ENCODE data around the gene JAZF1.

The JAZF1 gene

DNA sequence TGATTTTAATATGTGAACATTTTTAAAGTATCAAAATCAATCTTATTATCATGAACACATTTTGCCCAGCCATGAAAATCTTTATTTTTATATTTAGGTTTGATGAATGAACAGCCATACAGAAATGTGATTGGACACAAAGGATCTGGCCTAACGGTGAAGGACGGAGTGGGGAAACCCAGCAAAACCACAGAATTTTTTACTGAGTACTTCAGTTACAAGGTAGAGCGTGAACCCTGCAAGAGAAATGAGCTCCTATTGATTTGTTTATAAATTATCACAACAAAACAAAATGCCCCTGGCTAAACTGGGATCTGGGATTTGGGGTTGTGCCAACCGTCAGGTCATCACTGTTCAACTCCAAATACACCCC lies 118.8 kb downstream of the JAZF1 start:
- no peak overlapping the region for H2BK12ac ChIP-seq (ENCODE audit: low read length)
- no peaks in the 10 kb centered on the region for H3K4me1 ChIP-seq (ENCODE audit: control insufficient read depth in 2 of 2, insufficient read depth in 1 of 2, low read depth in 1 of 2, low read length in 2 of 2)
- H3K4me2 ChIP-seq (ENCODE audit: insufficient read depth, low read length, poor library complexity, severe bottlenecking), result no peak overlapping the region
- no peak overlapping the region for H2BK5ac ChIP-seq (ENCODE audit: low read length)
- no peak for DNase-seq (ENCODE audit: low spot score)
- H3K27me3 ChIP-seq (ENCODE audit: control insufficient read depth in 3 of 3, insufficient read depth in 3 of 3, low read depth in 1 of 3, low read length in 3 of 3), result peaks cover 0 to 3% (median 0%) of the 10 kb centered on the region in 3 experiments
- WGBS, 2 donors (ENCODE audit: extremely low coverage in 2 of 2, insufficient read length in 2 of 2, insufficient replicate concordance in 1 of 2), result no CpG with 5 or more reads among the region's 4 CpGs
- H3K23ac ChIP-seq (ENCODE audit: low read depth, low read length, poor library complexity), result no peak overlapping the region
- no peak overlapping the region for H4K8ac ChIP-seq (ENCODE audit: low read depth, low read length)
- H2BK15ac ChIP-seq (ENCODE audit: low read length), result no peak overlapping the region
- no peak overlapping the region for H2BK120ac ChIP-seq (ENCODE audit: low read depth, low read length)
- no peak overlapping the region for H4K91ac ChIP-seq (ENCODE audit: low read depth, low read length, poor library complexity)
- no peaks in the 10 kb centered on the region for H3K79me1 ChIP-seq (ENCODE audit: low read depth, low read length)
- H3K4me3 ChIP-seq (ENCODE audit: low read length in 2 of 2), result no peak overlapping the region
- no peak overlapping the region for H3K18ac ChIP-seq (ENCODE audit: low read length)
- H3K9me3 ChIP-seq (replicated peaks in 1 of 2; ENCODE audit: control insufficient read depth in 2 of 2, insufficient read depth in 1 of 2, low read depth in 1 of 2, low read length in 2 of 2), result no peaks in the 10 kb centered on the region
- no peak overlapping the region for H2AK5ac ChIP-seq (ENCODE audit: low read depth, low read length)
- H2AFZ ChIP-seq (ENCODE audit: low read length), result no peak overlapping the region
- H3K14ac ChIP-seq (ENCODE audit: low read length), result no peak overlapping the region
- no peaks in the 10 kb centered on the region for H3K36me3 ChIP-seq (replicated peaks in 1 of 2; ENCODE audit: control insufficient read depth in 2 of 2, insufficient read depth in 2 of 2, low read length in 2 of 2)
- H3K9ac ChIP-seq (ENCODE audit: low read depth, low read length, poor library complexity), result no peak overlapping the region
- H3K4ac ChIP-seq (ENCODE audit: low read length), result no peak overlapping the region
- H3K27ac ChIP-seq (replicated peaks; ENCODE audit: low read length), result no peak overlapping the region

- no peak overlapping the region for H2AK5ac ChIP-seq (ENCODE audit: low read depth, low read length)
- peaks cover 0 to 3% (median 0%) of the 10 kb centered on the region in 3 experiments for H3K27me3 ChIP-seq (ENCODE audit: control insufficient read depth in 3 of 3, insufficient read depth in 3 of 3, low read depth in 1 of 3, low read length in 3 of 3)
- H3K4me3 ChIP-seq (ENCODE audit: low read length in 2 of 2), result no peak overlapping the region
- no peak overlapping the region for H4K91ac ChIP-seq (ENCODE audit: low read depth, low read length, poor library complexity)
- H3K9ac ChIP-seq (ENCODE audit: low read depth, low read length, poor library complexity), result no peak overlapping the region
- no peak overlapping the region for H2BK5ac ChIP-seq (ENCODE audit: low read length)
- no peak overlapping the region for H2BK15ac ChIP-seq (ENCODE audit: low read length)
- no peaks in the 10 kb centered on the region for H3K79me1 ChIP-seq (ENCODE audit: low read depth, low read length)
- no peak overlapping the region for H3K23ac ChIP-seq (ENCODE audit: low read depth, low read length, poor library complexity)
- H2BK120ac ChIP-seq (ENCODE audit: low read depth, low read length), result no peak overlapping the region
- DNase-seq (ENCODE audit: low spot score), result no peak
- H3K4me2 ChIP-seq (ENCODE audit: insufficient read depth, low read length, poor library complexity, severe bottlenecking), result no peak overlapping the region
- no peak overlapping the region for H3K4ac ChIP-seq (ENCODE audit: low read length)
- H4K8ac ChIP-seq (ENCODE audit: low read depth, low read length), result no peak overlapping the region
- no peaks in the 10 kb centered on the region for H3K36me3 ChIP-seq (replicated peaks in 1 of 2; ENCODE audit: control insufficient read depth in 2 of 2, insufficient read depth in 2 of 2, low read length in 2 of 2)
- H3K4me1 ChIP-seq (ENCODE audit: control insufficient read depth in 2 of 2, insufficient read depth in 1 of 2, low read depth in 1 of 2, low read length in 2 of 2), result no peaks in the 10 kb centered on the region
- no peaks in the 10 kb centered on the region for H3K9me3 ChIP-seq (replicated peaks in 1 of 2; ENCODE audit: control insufficient read depth in 2 of 2, insufficient read depth in 1 of 2, low read depth in 1 of 2, low read length in 2 of 2)
- H2BK12ac ChIP-seq (ENCODE audit: low read length), result no peak overlapping the region
- no peak overlapping the region for H2AFZ ChIP-seq (ENCODE audit: low read length)
- no CpG with 5 or more reads among the region's 1 CpG for WGBS, 2 donors (ENCODE audit: extremely low coverage in 2 of 2, insufficient read length in 2 of 2, insufficient replicate concordance in 1 of 2)
- H3K27ac ChIP-seq (replicated peaks; ENCODE audit: low read length), result no peak overlapping the region
- no peak overlapping the region for H3K18ac ChIP-seq (ENCODE audit: low read length)
- H3K14ac ChIP-seq (ENCODE audit: low read length), result no peak overlapping the region
Observed at GRCh38 chr7:28060371-28060950, 120.1 kb downstream of the JAZF1 start.

DNA sequence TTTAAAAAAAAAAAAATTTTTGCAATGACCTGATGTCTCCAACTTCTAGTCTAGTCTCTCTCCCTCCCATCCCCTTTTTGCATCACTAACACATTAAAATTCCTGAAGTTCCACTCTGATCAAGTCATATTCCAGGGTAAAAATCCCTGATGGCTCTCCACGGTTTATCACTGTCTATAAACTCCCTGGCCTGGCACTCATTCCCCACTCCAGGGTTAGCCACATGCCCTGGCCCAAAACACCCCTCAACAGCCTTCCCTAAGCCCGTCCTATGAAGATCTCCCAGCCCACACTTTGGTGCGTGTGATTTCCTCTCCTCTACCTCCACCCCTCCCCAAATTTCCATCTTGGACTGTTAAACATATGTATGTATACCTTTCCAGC lies 125.4 kb downstream of the JAZF1 start:
- Histone ChIP-seq H4K8ac (ENCODE audit: low read depth, low read length) (no peak overlapping the region), H2BK5ac (ENCODE audit: low read length) (no peak overlapping the region), H3K79me1 (ENCODE audit: low read depth, low read length) (no peaks in the 10 kb centered on the region), H3K4me3 (ENCODE audit: low read length in 2 of 2) (no peak overlapping the region), H2AFZ (ENCODE audit: low read length) (no peak overlapping the region), H3K27ac (replicated peaks; ENCODE audit: low read length) (no peak overlapping the region), H3K4me1 (ENCODE audit: control insufficient read depth in 2 of 2, insufficient read depth in 1 of 2, low read depth in 1 of 2, low read length in 2 of 2) (no peaks in the 10 kb centered on the region), H3K18ac (ENCODE audit: low read length) (no peak overlapping the region), H3K4me2 (ENCODE audit: insufficient read depth, low read length, poor library complexity, severe bottlenecking) (no peak overlapping the region), H2AK5ac (ENCODE audit: low read depth, low read length) (no peak overlapping the region), H2BK12ac (ENCODE audit: low read length) (no peak overlapping the region), H3K4ac (ENCODE audit: low read length) (no peak overlapping the region), H3K14ac (ENCODE audit: low read length) (no peak overlapping the region), H3K9me3 (replicated peaks in 1 of 2; ENCODE audit: control insufficient read depth in 2 of 2, insufficient read depth in 1 of 2, low read depth in 1 of 2, low read length in 2 of 2) (no peaks in the 10 kb centered on the region), H2BK15ac (ENCODE audit: low read length) (no peak overlapping the region), H3K23ac (ENCODE audit: low read depth, low read length, poor library complexity) (no peak overlapping the region), H3K36me3 (replicated peaks in 1 of 2; ENCODE audit: control insufficient read depth in 2 of 2, insufficient read depth in 2 of 2, low read length in 2 of 2) (no peaks in the 10 kb centered on the region), H4K91ac (ENCODE audit: low read depth, low read length, poor library complexity) (no peak overlapping the region), H3K9ac (ENCODE audit: low read depth, low read length, poor library complexity) (no peak overlapping the region), H3K27me3 (ENCODE audit: control insufficient read depth in 3 of 3, insufficient read depth in 3 of 3, low read depth in 1 of 3, low read length in 3 of 3) (peaks cover 0 to 2% (median 0%) of the 10 kb centered on the region in 3 experiments), H2BK120ac (ENCODE audit: low read depth, low read length) (no peak overlapping the region)
- DNase-seq (ENCODE audit: low spot score), result no peak
- no CpG with 5 or more reads among the region's 3 CpGs for WGBS, 2 donors (ENCODE audit: extremely low coverage in 2 of 2, insufficient read length in 2 of 2, insufficient replicate concordance in 1 of 2)

DNA sequence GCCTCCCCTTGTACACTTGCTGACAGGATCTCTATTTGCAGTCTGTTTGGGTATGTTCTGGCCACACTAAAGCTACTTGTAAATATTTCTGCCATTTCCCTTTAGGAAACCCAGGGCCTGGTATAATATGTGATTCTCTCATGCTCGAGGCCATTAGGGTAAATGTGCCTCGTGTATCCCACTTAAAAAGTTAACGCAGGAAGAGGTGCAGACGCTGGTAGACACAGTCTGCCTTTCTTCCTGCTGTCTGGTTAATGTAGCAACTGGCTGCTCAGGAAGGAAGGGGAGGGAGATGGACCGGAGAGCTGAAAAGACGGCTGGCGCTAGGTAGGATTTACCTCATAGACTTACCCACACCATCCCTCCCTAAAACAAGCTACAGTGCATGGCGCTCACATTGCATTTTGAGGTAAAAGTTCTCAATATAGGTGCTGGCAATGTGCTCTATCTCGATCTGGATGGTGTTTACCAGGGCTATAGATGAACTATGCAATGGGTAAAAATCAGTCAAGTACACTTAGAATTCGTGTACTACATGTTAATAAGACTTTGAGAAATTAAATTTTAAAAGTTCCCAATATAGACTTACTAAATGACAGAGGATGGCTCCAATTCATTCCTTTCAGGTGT lies 125.9 kb downstream of the JAZF1 start:
- Histone ChIP-seq H3K4ac (ENCODE audit: low read length) (no peak overlapping the region), H2BK5ac (ENCODE audit: low read length) (no peak overlapping the region), H3K27ac (replicated peaks; ENCODE audit: low read length) (no peak overlapping the region), H3K14ac (ENCODE audit: low read length) (no peak overlapping the region), H2BK15ac (ENCODE audit: low read length) (no peak overlapping the region), H4K8ac (ENCODE audit: low read depth, low read length) (no peak overlapping the region), H4K91ac (ENCODE audit: low read depth, low read length, poor library complexity) (no peak overlapping the region), H3K4me3 (ENCODE audit: low read length in 2 of 2) (no peak overlapping the region), H3K23ac (ENCODE audit: low read depth, low read length, poor library complexity) (no peak overlapping the region), H3K27me3 (ENCODE audit: control insufficient read depth in 3 of 3, insufficient read depth in 3 of 3, low read depth in 1 of 3, low read length in 3 of 3) (peaks cover 0 to 2% (median 0%) of the 10 kb centered on the region in 3 experiments), H2AFZ (ENCODE audit: low read length) (no peak overlapping the region), H2AK5ac (ENCODE audit: low read depth, low read length) (no peak overlapping the region), H3K18ac (ENCODE audit: low read length) (no peak overlapping the region), H3K4me2 (ENCODE audit: insufficient read depth, low read length, poor library complexity, severe bottlenecking) (no peak overlapping the region), H3K79me1 (ENCODE audit: low read depth, low read length) (no peaks in the 10 kb centered on the region), H2BK120ac (ENCODE audit: low read depth, low read length) (no peak overlapping the region), H3K9me3 (replicated peaks in 1 of 2; ENCODE audit: control insufficient read depth in 2 of 2, insufficient read depth in 1 of 2, low read depth in 1 of 2, low read length in 2 of 2) (no peaks in the 10 kb centered on the region), H2BK12ac (ENCODE audit: low read length) (no peak overlapping the region), H3K9ac (ENCODE audit: low read depth, low read length, poor library complexity) (no peak overlapping the region), H3K4me1 (ENCODE audit: control insufficient read depth in 2 of 2, insufficient read depth in 1 of 2, low read depth in 1 of 2, low read length in 2 of 2) (no peaks in the 10 kb centered on the region), H3K36me3 (replicated peaks in 1 of 2; ENCODE audit: control insufficient read depth in 2 of 2, insufficient read depth in 2 of 2, low read length in 2 of 2) (no peaks in the 10 kb centered on the region)
- no CpG with 5 or more reads among the region's 10 CpGs for WGBS, 2 donors (ENCODE audit: extremely low coverage in 2 of 2, insufficient read length in 2 of 2, insufficient replicate concordance in 1 of 2)
- DNase-seq (ENCODE audit: low spot score), result no peak
